SH-SY5Y (cell line): ENCODE measurements around the gene ACTN4.

Experiments
- GATA2 ChIP-seq: IDR thresholded peaks from 2 replicates; pipeline ENCODE4 v1.6.1; 2011; ENCODE audit warnings: mild to moderate bottlenecking, low read depth, low read length
- GATA3 ChIP-seq: IDR thresholded peaks from 2 replicates; pipeline ENCODE4 v1.6.1; 2011; ENCODE audit warnings: low read depth, mild to moderate bottlenecking, low read length, moderate library complexity

GRCh38 chr19:38626401-38626800, 21.0 kb upstream of the ACTN4 start:
- TF ChIP-seq GATA2 = no peak
- no peak for TF ChIP-seq GATA3
